Measurements from ENCODE around the gene CPNE9.
A peak's percentile ranks its signal among the peaks of the same experiment; 100 is the strongest.

The CPNE9 gene

DNA sequence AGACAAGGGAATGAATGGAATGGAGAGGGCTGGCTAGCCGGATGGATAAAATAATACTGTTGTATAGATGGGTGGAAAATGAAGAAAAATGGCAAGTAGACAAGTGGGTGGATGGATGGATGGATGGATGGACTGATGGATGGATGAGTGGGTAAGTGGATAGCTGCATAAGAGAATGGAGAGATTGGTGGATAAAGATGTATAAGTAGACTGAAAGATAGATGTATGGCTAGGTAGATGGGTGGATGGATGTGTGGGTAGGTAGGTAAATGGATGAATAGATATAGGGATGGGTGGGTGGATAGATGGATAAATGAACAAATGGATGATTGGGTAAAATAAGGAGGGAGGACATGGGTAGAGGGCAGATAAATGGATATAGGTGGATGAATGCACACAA is 13.9 kb downstream of the CPNE9 start:
- DNase-seq, result no peak

DNA sequence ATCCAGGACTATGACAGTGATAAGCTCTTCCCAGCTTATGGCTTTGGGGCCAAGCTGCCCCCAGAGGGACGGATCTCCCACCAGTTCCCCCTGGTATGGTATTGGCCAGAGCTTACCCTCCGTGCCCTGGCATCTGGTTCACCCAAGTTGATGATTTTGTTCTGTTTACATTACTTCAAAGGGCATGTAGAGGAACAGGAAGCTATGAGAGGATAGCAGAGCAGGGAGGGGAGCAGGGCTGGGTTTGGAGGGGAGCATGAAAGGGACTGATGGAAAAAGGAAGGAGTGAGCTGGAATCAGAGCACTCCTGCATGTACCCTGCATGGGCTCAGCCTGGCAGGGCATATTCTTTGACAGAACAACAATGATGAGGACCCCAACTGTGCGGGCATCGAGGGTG is 14.5 kb downstream of the CPNE9 start:
- no peak for DNase-seq

DNA sequence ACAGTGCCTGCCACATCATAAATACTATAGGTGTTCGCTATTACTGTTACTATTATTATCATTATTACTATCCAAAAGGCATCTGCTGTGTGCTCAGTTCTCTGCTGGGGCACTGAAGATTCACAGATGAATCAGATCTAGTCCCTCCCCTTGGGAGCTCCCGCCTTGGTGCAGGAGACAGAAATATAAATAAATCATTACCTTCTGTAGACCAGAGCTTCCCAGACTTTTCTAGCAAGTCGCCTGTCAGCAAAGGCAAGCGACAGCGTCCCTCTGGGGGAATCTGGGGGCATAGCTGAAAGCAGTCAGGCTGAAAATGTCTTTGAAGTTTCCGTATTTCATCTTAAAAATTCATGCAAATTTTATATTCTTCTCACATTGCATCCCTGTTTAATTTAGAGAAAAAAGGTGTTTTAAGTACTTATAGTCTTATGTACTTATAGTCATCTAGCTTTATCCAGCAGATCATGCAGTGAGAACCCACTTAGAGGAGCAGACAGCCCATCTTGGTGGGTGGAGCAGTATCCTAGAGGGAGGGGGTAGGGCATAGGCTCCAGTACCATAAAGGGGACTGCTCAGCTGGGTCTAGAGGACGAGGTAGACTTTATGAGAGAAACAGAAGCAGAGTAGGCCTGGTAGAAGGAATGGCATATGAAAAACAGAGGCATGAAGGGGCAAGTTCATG is 17.5 kb downstream of the CPNE9 start:
- no peak for DNase-seq

DNA sequence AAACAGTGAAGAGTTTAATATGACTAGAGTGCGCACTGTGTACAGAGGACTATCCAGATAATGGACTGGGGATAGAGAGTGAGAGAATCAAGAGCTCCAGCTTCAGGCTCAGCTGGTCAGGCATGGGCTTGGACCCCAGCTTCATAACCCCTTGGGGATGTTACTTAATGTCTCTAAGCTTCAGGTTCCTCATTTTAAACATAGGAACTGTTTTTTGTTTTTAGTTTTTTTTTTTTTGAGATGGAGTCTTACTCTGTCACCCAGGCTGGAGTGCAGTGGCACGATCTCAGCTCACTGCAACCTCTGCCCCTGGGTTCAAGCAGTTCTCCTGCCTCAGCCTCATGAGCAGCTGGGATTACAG is 18.0 kb downstream of the CPNE9 start:
- DNase-seq, result no peak

DNA sequence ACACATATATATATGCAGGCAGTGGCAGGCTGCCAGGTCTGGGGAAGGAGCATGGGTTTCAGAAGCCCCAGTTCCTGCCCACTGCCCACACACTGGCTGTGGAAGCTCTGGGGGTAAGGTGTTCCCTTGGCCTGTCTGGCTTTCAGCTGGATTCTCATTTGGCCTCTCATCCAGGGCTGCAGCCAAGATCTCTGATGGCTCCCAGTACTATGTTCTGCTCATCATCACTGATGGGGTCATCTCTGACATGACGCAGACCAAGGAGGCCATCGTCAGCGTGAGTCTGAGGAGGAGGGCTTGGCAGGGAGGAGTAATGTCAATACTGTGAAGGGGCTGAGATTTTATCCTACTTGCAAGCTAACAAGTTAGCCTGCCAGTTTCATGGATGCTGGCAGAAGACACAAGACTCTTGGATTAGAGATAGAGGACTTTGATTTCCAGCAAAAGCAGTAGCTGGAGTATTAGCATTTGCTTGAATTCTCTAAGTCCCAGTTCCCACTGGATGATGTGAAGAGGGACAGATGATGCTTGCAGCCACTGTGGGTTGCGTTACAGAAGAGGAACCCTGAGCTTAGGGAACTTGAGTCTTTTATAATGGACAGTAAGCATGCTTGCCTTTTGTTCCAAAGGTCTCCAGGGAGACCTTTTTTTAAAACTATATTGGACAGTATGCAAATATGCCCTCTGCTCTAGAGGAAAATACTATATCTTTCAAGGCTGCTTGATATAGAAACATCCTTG is 22.3 kb downstream of the CPNE9 start:
- no peak for DNase-seq

DNA sequence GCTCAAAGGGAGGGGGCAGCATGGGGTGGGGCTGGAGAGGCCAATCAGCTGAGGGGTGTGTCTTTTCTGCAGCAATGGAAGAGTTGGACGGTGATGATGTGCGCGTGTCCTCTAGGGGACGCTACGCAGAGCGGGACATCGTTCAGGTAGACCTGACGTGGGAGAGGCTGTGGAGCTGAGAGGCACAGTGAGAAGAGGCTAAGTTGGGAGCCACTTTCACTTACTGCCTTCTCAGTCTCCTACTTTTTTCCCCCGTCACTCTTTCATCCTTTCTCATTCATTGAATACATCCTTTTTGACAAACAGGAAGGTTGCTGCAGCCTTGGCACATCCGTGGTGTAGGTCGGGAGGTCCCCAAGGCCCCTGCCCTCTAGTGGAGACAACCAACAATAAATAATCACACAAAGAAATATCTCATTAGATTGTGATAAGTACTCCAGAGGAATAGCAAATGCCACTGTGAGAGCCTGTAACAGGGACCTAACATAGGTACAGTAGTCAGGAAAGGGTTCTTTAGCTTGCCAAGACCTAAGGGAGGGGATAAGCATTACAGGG is 23.5 kb downstream of the CPNE9 start:
- no peak for DNase-seq

DNA sequence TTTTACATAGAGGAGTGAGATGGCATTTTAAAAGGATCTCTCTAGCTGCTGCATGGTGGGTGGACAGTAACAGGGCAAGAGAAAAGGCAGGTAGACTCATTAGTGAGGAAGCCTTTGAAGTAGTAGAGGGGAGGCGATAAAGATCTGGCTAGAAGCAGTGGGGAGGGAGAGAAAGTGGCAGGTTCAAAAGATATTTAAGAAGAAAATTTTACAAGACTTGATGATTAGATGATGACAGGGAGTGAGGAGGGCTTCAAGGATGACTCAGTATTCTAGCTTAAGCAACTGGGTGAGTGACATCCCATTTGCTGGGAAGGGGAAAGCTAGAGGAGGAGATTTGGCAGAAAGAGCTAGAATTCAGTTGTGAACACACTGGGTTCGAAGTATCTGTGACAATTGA is 24.1 kb downstream of the CPNE9 start:
- no peak for DNase-seq

DNA sequence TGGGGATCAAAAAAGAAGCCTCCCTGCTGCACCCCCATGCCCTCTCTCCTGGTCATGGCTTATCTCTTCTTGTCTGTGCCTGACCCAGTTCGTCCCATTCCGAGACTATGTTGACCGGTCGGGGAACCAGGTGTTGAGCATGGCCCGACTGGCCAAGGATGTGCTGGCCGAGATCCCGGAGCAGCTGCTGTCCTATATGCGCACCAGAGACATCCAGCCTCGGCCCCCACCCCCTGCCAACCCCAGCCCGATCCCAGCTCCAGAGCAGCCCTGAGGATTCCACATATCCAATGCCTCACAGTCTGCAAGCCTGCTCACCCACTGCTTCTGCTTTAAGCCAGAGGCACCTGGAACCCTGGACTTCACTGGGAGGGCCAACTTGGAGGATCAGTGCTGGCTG is 25.8 kb downstream of the CPNE9 start:
- DNase-seq, result no peak

DNA sequence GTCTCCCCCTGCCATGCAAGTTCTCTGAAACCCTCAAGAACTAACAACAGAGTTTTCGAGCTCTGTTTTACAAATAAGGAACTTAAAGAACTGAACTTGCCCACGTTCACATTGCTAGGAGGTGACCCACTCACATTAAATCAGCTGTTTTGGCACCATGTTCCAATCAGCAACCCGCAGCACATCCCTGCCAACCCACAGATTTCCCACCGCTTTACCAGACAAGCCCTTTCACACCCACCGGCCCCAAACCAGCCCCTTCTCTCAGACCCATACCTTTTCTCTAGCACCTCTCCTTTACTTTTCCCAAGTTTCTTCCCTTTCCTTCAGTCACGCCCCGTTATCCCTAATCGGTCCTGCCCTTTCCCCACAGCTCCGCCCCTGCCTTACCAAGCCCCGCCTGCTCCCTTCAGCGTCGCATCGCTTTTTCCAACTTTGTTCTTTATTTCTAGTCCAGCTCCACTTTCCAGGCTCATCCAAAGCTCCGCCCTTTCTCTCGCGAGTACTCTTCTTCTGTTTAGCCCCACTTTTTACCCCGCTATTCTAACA is 27.1 kb downstream of the CPNE9 start:
- peak; percentile 76 to 78 for DNase-seq

DNA sequence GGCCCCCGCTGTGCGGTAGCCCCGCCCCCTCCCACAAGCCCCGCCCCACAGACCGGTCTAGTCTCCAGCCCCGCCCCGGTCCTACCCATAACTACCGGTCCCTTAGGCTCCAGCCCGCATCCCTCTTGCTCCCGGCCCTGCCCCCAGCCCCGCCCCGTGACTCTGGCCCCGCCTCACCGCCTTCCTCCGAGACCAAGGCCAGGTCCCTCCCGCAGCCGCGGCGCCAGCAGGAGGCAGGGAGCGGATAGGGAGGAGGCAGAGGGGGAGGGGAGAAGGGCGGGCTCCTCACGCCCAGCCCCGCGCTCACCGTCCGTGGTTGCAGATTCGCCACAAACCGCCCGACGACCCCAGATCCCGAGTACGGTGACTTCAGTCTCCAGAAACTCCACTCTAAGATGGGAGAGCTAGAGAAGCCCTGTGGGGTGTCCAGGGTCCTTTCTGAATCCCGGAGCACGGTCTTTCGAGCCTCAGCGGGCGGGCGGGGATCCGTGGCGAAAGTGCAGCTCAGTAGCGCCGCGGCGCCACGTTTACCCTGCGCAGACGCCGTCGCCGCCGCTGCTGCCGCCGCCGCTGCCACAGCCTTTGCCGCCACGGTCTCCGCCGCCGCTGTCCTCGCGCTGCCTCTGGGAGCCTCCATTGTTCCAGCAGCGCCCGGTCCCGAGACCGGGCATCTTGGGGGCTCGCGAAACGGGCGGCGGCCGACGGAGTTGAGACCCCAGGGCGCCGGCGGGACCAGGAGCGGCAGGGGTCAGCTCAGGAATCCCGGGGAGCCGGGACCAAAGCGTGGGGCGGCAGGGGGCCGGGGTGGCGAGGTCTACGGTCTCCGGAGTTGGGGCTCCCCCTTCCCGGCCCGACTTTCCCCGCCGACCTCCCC is 27.8 kb downstream of the CPNE9 start, which contains the start of gene BRPF1:
BRPF1 (plus strand) TSS at position 530 of the 874 bp plus-strand sequence. CDS start 2,406 bp downstream, outside the sequence.
- DNase-seq, result peak; percentile 97 to 99

DNA sequence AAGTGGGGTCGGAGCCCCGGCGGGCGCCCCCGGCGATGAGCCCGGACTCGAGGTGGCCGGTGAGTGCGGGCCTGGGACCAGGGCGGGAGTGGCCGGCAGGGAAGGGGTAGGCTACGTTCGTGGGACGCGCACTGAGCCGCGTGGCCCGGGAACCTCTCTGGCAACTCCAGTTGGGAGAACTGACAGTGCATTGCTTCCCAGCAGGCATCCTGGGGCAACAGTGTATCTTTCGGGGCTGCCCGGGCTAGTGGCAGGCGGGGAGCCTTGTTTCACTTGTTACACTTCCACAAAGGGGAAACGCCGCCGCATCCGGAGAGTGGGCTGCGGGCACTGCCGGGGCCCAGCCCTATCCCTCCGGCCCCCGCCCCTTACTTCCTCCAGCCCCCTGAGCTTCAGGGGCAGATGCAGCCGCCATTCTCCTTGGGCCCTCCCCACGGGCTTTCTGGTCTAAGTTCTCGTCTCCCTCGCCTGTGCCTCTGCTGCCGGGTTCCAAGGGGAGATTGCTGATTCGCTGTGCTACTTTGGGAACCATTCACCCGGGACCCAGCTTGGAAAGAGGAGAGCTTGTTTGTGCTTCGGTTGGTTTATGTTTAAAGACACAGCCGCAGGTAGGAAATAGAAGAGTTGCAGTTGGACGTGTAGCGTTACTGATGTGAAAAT is 28.6 kb downstream of the CPNE9 start:
- no peak for DNase-seq

DNA sequence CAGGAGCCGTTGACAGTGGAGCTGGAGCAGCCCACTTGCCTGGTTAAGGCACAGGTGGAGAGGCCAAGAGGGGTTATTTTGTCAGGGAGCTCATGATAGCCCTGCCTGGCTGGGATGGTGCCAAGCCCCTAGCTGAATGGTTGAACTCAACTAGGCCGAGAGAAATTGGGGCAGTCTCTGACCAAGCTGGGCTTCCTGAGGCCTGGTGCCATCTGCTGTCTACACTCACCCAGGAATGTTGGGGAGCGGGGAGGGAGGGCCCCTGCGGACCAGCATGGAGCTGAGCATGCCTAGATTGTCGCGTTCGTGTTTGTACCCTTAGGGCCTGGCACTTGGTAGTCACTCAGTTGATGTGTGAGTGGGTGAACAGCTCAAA is 29.1 kb downstream of the CPNE9 start:
- no peak for DNase-seq

DNA sequence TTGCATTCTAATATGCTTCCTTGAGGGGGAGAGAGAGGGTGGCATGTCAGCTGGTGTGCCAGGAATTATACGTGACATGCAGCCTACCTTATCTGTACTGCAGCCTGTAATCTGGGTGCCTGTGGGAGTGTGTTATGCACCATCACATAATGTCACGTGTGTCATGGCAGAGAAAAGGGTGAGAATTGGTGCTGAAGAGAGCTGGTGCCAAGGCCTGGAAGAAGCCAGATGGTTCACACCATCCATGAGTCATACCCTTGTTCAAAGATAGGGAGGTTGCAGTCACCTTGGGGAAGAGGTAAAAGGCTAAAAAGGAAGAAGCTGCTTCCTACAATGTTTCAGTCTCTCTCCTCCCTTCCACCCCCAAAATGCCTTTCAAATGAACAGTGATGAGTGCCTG is 33.2 kb downstream of the CPNE9 start:
- no peak for DNase-seq

DNA sequence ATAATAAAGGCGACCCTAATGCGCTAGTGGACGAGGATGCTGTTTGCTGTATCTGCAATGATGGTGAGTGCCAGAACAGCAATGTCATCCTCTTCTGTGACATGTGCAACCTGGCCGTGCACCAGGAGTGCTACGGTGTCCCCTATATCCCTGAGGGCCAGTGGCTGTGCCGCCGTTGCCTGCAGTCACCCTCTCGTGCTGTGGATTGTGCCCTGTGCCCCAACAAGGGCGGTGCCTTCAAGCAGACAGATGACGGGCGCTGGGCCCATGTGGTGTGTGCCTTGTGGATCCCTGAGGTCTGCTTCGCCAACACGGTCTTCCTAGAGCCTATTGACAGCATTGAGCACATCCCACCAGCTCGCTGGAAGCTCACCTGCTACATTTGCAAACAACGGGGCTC is 35.5 kb downstream of the CPNE9 start:
- DNase-seq, result no peak

DNA sequence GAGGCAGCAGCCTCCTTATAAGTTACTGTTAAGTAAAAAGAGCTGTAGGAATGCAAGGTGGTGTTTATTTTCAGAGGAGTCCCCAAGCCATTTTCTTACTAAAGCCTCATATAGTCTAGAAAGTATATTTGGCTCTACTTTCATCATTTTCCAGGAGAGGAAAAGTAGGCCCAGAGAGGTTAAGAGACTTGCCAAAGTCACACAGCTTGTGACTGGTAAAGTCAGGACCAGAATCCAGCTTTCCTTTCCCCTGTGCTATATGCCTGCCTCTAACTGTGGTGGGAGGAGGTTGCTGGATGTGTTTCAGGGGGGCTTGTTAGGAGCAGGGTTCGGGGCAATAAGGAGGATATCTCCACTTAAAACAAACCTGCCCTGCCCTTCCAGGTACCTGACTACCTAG is 38.9 kb downstream of the CPNE9 start:
- DNase-seq, result no peak

DNA sequence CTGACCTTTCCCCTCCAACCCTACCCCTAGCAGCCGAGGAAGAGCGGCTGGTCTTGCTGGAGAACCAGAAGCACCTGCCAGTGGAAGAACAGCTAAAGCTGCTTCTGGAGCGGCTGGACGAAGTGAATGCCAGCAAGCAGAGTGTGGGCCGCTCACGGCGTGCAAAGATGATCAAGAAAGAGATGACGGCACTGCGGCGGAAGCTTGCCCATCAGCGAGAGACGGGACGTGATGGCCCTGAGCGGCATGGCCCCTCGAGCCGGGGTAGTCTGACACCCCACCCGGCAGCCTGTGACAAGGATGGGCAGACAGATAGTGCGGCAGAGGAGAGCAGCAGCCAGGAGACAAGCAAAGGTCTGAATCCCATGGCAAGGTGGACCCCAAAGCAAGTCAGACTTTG is 39.9 kb downstream of the CPNE9 start:
- DNase-seq, result no peak

DNA sequence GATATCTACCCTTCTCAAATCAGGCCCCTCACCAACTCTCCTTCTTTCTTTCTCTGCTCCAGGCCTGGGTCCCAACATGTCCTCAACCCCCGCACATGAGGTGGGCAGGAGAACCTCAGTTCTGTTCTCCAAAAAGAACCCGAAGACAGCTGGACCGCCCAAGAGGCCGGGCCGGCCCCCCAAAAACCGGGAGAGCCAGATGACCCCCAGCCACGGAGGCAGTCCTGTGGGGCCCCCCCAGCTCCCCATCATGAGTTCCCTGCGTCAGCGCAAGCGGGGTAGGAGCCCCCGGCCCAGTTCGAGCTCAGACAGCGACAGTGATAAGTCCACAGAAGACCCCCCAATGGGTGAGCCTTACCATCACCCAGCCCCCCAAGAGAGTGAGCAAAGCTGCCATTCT is 40.5 kb downstream of the CPNE9 start:
- no peak for DNase-seq

DNA sequence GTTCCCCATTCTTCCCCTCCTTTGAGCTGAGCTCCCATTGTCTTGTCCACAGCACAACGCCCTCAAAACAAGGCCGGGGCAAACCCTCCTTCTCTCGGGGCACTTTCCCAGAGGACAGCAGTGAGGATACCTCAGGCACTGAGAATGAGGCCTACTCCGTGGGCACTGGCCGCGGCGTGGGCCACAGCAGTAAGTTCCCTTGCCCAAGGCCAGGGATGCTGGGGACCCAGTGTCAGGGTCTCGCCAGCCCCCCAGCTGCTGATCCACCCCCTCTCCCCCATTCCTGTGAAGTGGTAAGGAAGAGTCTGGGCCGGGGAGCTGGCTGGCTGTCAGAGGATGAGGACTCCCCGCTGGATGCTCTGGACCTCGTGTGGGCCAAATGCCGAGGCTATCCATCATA is 41.9 kb downstream of the CPNE9 start:
- no peak for DNase-seq

DNA sequence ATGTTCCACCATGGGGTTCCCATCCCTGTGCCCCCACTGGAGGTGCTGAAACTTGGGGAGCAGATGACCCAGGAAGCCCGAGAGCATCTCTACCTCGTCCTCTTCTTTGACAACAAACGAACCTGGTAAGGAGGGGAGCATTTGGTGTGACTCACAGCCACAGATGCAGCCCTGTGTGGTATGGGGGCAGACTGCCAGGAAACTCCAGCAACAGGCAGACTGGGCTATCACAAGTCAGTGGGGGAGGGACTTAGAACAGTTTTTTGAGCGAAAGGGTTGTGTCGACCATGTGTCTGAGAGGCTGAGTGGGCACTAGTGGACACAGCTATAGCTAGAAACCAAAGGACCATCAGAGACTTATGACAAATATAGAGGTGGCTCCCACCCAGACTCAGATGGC is 42.7 kb downstream of the CPNE9 start:
- no peak for DNase-seq

DNA sequence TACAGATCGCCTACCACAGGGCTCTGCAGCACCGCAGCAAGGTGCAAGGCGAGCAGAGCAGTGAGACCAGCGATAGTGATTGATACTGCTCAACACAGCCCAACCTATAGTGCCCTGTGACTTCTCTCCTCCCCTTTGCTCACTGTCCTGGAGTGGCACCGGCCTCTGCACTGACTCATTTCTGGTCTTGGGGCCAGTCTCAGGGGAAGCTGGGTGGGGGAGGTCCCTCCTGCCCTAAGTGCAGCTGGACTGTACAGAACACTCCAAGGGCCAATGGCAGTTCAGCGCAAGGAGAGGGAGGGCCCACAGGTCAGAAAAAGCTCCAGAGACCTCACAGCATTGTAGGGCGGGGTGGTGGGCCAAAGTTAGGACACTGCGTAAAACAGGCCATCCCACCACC is 43.6 kb downstream of the CPNE9 start:
- no peak for DNase-seq

DNA sequence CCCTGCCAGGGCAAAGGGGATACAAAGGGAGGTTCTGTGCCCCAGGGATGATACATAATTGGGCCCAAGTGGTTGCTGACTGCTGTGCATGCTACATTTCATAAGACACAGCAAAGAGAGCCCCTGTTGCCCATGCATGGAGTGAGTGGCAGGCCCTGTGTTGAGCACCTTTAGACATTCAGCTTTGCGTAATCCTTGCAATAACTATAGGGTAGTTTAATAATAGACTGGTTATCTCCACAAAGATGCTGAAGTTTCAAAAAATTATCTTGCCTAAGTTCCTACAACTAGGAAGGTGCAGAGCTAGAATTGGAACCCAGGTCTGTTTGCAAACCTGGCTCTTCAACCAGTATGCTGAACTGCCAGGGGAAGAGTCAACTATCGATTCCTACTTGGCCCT is 44.4 kb downstream of the CPNE9 start:
- DNase-seq, result no peak

DNA sequence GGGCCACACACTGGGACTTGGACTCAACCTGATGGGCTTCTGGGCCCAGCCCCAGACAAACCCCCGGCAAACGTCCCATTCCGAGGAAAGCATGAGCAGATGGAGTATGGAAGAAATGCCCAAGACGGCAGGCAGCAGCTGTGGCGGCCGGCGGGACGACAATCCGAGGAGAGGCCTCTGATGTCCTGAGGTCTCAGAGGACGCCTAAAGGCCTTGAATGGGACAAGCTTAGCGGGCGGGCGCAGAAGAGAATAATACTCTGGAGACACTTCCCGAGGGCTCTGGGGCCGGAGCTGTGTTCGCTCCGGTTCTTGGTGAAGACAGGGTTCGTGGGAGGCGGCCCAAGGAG is 45.6 kb downstream of the CPNE9 start:
- peak in 1 of 2 experiments; percentile 41 for DNase-seq

Measured in NCI-H2081 (cell line).